ENCODE results near the gene APC. TPM values are rescaled to one million over a fixed set of nuclear protein-coding genes. Genes with fewer than 3 reads are reported as not detected.
"Not testable (repeated sequence)": the region's sequence is repeated elsewhere in the genome, so short reads cannot be mapped to it uniquely, and the experiment has no call there.

The APC gene
- total RNA-seq, 1 donor from 2014 or later: 36.9 TPM

DNA sequence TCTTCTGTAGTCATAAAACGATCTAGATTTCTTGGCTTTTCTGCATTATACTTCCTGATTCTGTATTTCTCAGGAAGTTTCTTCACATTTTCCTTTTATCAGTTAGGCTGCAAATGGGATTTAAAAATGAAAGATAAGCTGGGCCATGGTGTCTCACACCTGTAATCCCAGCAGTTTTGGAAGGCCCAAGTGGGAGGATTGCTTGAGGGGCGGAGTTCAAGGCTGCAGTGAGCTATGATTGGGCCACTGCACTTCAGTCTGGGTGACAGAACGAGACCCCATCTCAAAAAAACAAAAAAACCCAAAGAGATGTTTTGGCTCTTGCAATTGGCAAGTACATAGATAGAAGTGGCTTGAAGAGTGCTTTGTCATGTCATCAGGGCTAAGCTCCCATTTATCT is 26.2 kb upstream of the APC start:
- Mint-ChIP-seq H3K4me1 (ENCODE audit: unreplicated experiment) (peaks cover 28% of the 10 kb centered on the region), H3K27ac (ENCODE audit: unreplicated experiment) (no peak overlapping the region), H3K27me3 (ENCODE audit: unreplicated experiment) (no peaks in the 10 kb centered on the region), H3K9me3 (ENCODE audit: unreplicated experiment) (no peaks in the 10 kb centered on the region), H3K4me3 (ENCODE audit: unreplicated experiment) (no peak overlapping the region), H3K36me3 (ENCODE audit: unreplicated experiment) (peaks cover 3% of the 10 kb centered on the region)
- no peak for DNase-seq (ENCODE audit: extremely low spot score, unreplicated experiment)
- TF ChIP-seq, protein P1, sequence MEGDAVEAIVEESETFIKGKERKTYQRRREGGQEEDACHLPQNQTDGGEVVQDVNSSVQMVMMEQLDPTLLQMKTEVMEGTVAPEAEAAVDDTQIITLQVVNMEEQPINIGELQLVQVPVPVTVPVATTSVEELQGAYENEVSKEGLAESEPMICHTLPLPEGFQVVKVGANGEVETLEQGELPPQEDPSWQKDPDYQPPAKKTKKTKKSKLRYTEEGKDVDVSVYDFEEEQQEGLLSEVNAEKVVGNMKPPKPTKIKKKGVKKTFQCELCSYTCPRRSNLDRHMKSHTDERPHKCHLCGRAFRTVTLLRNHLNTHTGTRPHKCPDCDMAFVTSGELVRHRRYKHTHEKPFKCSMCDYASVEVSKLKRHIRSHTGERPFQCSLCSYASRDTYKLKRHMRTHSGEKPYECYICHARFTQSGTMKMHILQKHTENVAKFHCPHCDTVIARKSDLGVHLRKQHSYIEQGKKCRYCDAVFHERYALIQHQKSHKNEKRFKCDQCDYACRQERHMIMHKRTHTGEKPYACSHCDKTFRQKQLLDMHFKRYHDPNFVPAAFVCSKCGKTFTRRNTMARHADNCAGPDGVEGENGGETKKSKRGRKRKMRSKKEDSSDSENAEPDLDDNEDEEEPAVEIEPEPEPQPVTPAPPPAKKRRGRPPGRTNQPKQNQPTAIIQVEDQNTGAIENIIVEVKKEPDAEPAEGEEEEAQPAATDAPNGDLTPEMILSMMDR (IDR thresholded peaks at IDR 0.05): no peak

- Mint-ChIP-seq H3K27ac (ENCODE audit: unreplicated experiment) (no peak overlapping the region), H3K4me1 (ENCODE audit: unreplicated experiment) (peaks cover 21% of the 10 kb centered on the region), H3K27me3 (ENCODE audit: unreplicated experiment) (no peaks in the 10 kb centered on the region), H3K36me3 (ENCODE audit: unreplicated experiment) (peaks cover 3% of the 10 kb centered on the region), H3K4me3 (ENCODE audit: unreplicated experiment) (no peak overlapping the region), H3K9me3 (ENCODE audit: unreplicated experiment) (no peaks in the 10 kb centered on the region)
- no peak for DNase-seq (ENCODE audit: extremely low spot score, unreplicated experiment)
- TF ChIP-seq, protein P1 (IDR thresholded peaks at IDR 0.05): no peak
These were observed 24.5 kb upstream of the APC start for GRCh38 chr5:112713206-112713605.

GRCh38 chr5:112716895-112717294 is 20.8 kb upstream of the APC start:
- not testable (repeated sequence) for H3K4me3 Mint-ChIP-seq (ENCODE audit: unreplicated experiment); H3K36me3 Mint-ChIP-seq (ENCODE audit: unreplicated experiment); H3K9me3 Mint-ChIP-seq (ENCODE audit: unreplicated experiment); DNase-seq (ENCODE audit: extremely low spot score, unreplicated experiment); H3K4me1 Mint-ChIP-seq (ENCODE audit: unreplicated experiment); H3K27ac Mint-ChIP-seq (ENCODE audit: unreplicated experiment); H3K27me3 Mint-ChIP-seq (ENCODE audit: unreplicated experiment)

DNA sequence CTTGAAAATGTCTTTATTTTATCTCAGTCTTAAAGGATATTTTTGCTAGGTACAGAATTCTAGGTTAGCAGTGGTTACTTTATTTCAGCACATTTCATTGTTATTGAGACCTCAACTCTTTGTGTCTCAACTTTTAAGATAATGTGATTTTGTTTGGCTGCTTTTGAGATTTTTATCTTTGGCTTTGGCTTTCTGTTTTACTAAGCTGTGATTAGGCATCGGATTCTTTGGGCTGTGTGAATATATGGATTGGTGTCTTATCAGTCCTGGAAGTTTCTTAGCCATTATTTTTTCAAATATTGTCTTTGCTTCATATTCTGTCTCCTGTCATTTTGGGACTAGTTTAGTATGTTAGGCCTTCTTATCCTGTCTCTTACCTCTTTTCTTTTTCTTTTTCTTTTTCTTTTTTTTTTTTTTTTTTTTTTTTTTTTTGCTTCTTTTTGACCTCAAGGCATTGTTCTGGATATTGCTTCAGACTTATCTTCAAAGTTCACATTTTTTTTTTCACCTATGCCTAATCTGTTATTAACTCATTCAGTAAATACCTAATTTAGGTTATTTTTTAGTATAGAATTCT is 20.1 kb upstream of the APC start:
- DNase-seq (ENCODE audit: extremely low spot score, unreplicated experiment): no peak
- Mint-ChIP-seq H3K36me3 (ENCODE audit: unreplicated experiment) (peaks cover 1% of the 10 kb centered on the region), H3K9me3 (ENCODE audit: unreplicated experiment) (no peaks in the 10 kb centered on the region), H3K27me3 (ENCODE audit: unreplicated experiment) (no peaks in the 10 kb centered on the region), H3K4me3 (ENCODE audit: unreplicated experiment) (no peak overlapping the region), H3K4me1 (ENCODE audit: unreplicated experiment) (peaks cover 7% of the 10 kb centered on the region), H3K27ac (ENCODE audit: unreplicated experiment) (no peak overlapping the region)
- TF ChIP-seq, protein P1 (IDR thresholded peaks at IDR 0.05): no peak

GRCh38 chr5:112718344-112718743 is 19.3 kb upstream of the APC start:
- Mint-ChIP-seq H3K9me3 (ENCODE audit: unreplicated experiment) (no peaks in the 10 kb centered on the region), H3K4me3 (ENCODE audit: unreplicated experiment) (no peak overlapping the region), H3K27ac (ENCODE audit: unreplicated experiment) (no peak overlapping the region), H3K27me3 (ENCODE audit: unreplicated experiment) (no peaks in the 10 kb centered on the region), H3K36me3 (ENCODE audit: unreplicated experiment) (no peaks in the 10 kb centered on the region), H3K4me1 (ENCODE audit: unreplicated experiment) (peaks cover 11% of the 10 kb centered on the region)
- no peak for DNase-seq (ENCODE audit: extremely low spot score, unreplicated experiment)
- TF ChIP-seq, protein P1 (IDR thresholded peaks at IDR 0.05): no peak

GRCh38 chr5:112720576-112720975 is 17.1 kb upstream of the APC start:
- H3K4me1 Mint-ChIP-seq (ENCODE audit: unreplicated experiment): peaks cover 12% of the 10 kb centered on the region
- no peaks in the 10 kb centered on the region for H3K36me3 Mint-ChIP-seq (ENCODE audit: unreplicated experiment)
- TF ChIP-seq, protein P1 (IDR thresholded peaks at IDR 0.05): no peak
- no peak for DNase-seq (ENCODE audit: extremely low spot score, unreplicated experiment)
- H3K9me3 Mint-ChIP-seq (ENCODE audit: unreplicated experiment): no peaks in the 10 kb centered on the region
- H3K27me3 Mint-ChIP-seq (ENCODE audit: unreplicated experiment): no peaks in the 10 kb centered on the region
- H3K4me3 Mint-ChIP-seq (ENCODE audit: unreplicated experiment): no peak overlapping the region
- no peak overlapping the region for H3K27ac Mint-ChIP-seq (ENCODE audit: unreplicated experiment)
